Erythroblast (primary cell): Measurements from ENCODE around the gene HSPA9.

ENCODE experiments used
- GATA1 ChIP-seq: IDR thresholded peaks from 2 replicates; pipeline ENCODE4 v1.6.1; 2011; ENCODE audit warnings: low read depth, mild to moderate bottlenecking, control low read depth, low read length, moderate library complexity
- POLR2A ChIP-seq: IDR thresholded peaks from 2 replicates; pipeline ENCODE4 v1.6.1; 2011; ENCODE audit warnings: mild to moderate bottlenecking, low read length

- TF ChIP-seq POLR2A (no peak), GATA1 (no peak)
These were observed 1.1 kb downstream of the HSPA9 start for GRCh38 chr5:138573949-138574670.
